Mesenchymal stem cell (in vitro differentiated cells and primary cell): ENCODE data around the gene RBKS.
A peak's percentile ranks its signal among the peaks of the same experiment; 100 is the strongest.

Source experiments
- DNase-seq: peaks from one replicate; pipeline ENCODE4 v3.0.0-alpha.2; 2013
- H2AFZ ChIP-seq: one replicate; pipeline ENCODE4 v1.6.1; 2013; ENCODE audit warnings: low read depth, mild to moderate bottlenecking, control low read depth, inconsistent platforms, low read length, moderate library complexity
- H2AK5ac ChIP-seq: 2 replicates; pipeline ENCODE4 v1.6.1; 2013; ENCODE audit warnings: low read length, moderate library complexity, mild to moderate bottlenecking, inconsistent platforms; ENCODE audit not compliant: severe bottlenecking
- H2BK120ac ChIP-seq: one replicate; pipeline ENCODE4 v1.6.1; 2013; ENCODE audit warnings: low read depth, mild to moderate bottlenecking, inconsistent platforms, low read length, moderate library complexity
- H2BK12ac ChIP-seq, 2 experiments: one replicate each; pipeline ENCODE4 v1.6.1; 2013; ENCODE audit warnings: inconsistent platforms in 2 of 2, low read length in 2 of 2, mild to moderate bottlenecking in 2 of 2, moderate library complexity in 2 of 2, control low read depth in 1 of 2
- H2BK15ac ChIP-seq: one replicate; pipeline ENCODE4 v1.6.1; 2013; ENCODE audit warnings: mild to moderate bottlenecking, low read depth, inconsistent platforms; ENCODE audit not compliant: poor library complexity, severe bottlenecking
- H2BK5ac ChIP-seq: 2 replicates; pipeline ENCODE4 v1.6.1; 2013; ENCODE audit warnings: low read depth, mild to moderate bottlenecking, low read length, control low read depth, inconsistent platforms; ENCODE audit not compliant: poor library complexity, severe bottlenecking
- H3K14ac ChIP-seq, 2 experiments: one replicate each; pipeline ENCODE4 v1.6.1; 2013; ENCODE audit warnings: inconsistent platforms in 2 of 2, low read length in 2 of 2, control low read depth in 1 of 2, mild to moderate bottlenecking in 1 of 2, moderate library complexity in 1 of 2
- H3K18ac ChIP-seq, 2 experiments: one replicate each; pipeline ENCODE4 v1.6.1; 2013; ENCODE audit warnings: inconsistent platforms in 2 of 2, low read length in 2 of 2, control low read depth in 1 of 2, low read depth in 1 of 2, mild to moderate bottlenecking in 1 of 2
- H3K23ac ChIP-seq, 2 experiments: one replicate each; pipeline ENCODE4 v1.6.1; 2013; ENCODE audit warnings: inconsistent platforms in 2 of 2, low read length in 2 of 2, mild to moderate bottlenecking in 2 of 2, moderate library complexity in 2 of 2, control low read depth in 1 of 2
- H3K27ac ChIP-seq: 2 replicates; pipeline ENCODE4 v1.5.1; 2013; ENCODE audit warnings: mild to moderate bottlenecking, moderate library complexity, low read length, control low read depth, inconsistent platforms; ENCODE audit not compliant: poor library complexity, severe bottlenecking
- H3K27me3 ChIP-seq, 2 experiments: 2 replicates each; pipeline versions ENCODE4 v1.6.1 to v1.7.0; 2013; ENCODE audit warnings: low read length in 2 of 2, mild to moderate bottlenecking in 2 of 2, moderate library complexity in 2 of 2, control low read depth in 1 of 2, inconsistent platforms in 1 of 2; ENCODE audit not compliant: control insufficient read depth in 1 of 2, insufficient read depth in 1 of 2
- H3K36me3 ChIP-seq, 2 experiments: 2 replicates each; pipeline versions ENCODE4 v1.6.1 to v1.7.0; 2013; ENCODE audit warnings: low read length in 2 of 2, control low read depth in 1 of 2, inconsistent platforms in 1 of 2, low read depth in 1 of 2, mild to moderate bottlenecking in 1 of 2; ENCODE audit not compliant: insufficient read depth in 2 of 2, control insufficient read depth in 1 of 2
- H3K4ac ChIP-seq, 2 experiments: one replicate each; pipeline ENCODE4 v1.6.1; 2013; ENCODE audit warnings: inconsistent platforms in 2 of 2, low read length in 2 of 2, mild to moderate bottlenecking in 2 of 2, moderate library complexity in 2 of 2, control low read depth in 1 of 2, low read depth in 1 of 2
- H3K4me1 ChIP-seq: 2 replicates; pipeline ENCODE4 v1.6.1; 2013; ENCODE audit warnings: low read depth, low read length, control low read depth; ENCODE audit not compliant: control insufficient read depth, insufficient read depth
- H3K4me2 ChIP-seq: 2 replicates; pipeline ENCODE4 v1.6.1; 2013; ENCODE audit warnings: low read length, mild to moderate bottlenecking, inconsistent platforms; ENCODE audit not compliant: poor library complexity, severe bottlenecking
- H3K4me3 ChIP-seq, 2 experiments: 2 replicates each; pipeline versions ENCODE4 v1.5.1 to v1.7.0; 2013; ENCODE audit warnings: low read length in 2 of 2, mild to moderate bottlenecking in 2 of 2, control low read depth in 1 of 2, low read depth in 1 of 2; ENCODE audit not compliant: insufficient read depth in 1 of 2
- H3K79me1 ChIP-seq: replicated peaks from 2 replicates; pipeline ENCODE4 v1.6.1; 2013; ENCODE audit warnings: mild to moderate bottlenecking, control low read depth, low read length, inconsistent platforms; ENCODE audit not compliant: poor library complexity, severe bottlenecking
- H3K9ac ChIP-seq: 2 replicates; pipeline ENCODE4 v1.7.0; 2013; ENCODE audit warnings: mild to moderate bottlenecking, low read length, moderate library complexity
- H3K9me3 ChIP-seq: 2 replicates; pipeline ENCODE4 v1.7.0; 2013; ENCODE audit warnings: mild to moderate bottlenecking, low read length; ENCODE audit not compliant: control insufficient read depth
- H4K8ac ChIP-seq: one replicate; pipeline ENCODE4 v1.6.1; 2013; ENCODE audit warnings: inconsistent platforms, mild to moderate bottlenecking, low read length, moderate library complexity
- H4K91ac ChIP-seq: one replicate; pipeline ENCODE4 v1.6.1; 2013; ENCODE audit warnings: mild to moderate bottlenecking, low read length, inconsistent platforms
- WGBS: methylation state at CpG from one replicate; pipeline ENCODE4 v1.1.7; 2013; ENCODE audit warnings: mixed read lengths; 5-methylcytosine and 5-hydroxymethylcytosine counted together

RBKS gene

DNA sequence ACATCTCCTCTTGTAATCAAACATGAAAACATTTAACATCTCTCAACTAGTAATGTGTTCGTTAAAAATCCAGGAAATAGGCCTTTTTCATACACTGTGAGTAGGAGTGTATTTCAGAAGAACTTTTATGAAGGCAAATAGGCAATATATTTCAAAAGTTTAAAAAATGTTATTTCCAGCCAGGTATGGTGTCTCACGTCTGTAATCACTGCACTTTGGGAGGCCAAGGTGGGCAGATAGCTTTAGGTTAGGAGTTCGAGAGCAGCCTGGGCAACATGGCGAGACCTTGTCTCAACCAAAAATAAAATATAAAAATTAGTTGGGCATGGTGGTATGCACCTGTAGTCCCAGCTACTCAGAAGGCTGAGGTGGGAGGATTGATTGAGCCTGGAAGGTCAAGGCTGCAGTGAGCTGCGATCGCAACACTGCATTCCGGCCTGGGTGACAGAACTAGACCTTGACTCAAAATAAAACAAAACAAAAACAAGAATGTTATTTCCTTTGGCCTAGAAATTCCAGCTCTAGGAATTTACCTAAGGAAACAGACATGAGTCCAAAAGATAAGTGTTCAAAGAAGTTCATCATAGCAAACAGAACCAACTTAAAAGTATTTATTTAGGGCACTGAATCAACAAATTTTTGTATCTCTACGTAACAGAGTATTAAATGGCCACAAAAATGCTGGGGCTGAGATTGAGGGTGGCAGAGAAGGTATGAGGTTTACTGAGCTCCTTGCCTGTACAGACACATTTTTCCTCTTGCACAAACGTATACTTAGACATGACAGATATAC, 14.9 kb downstream of the RBKS start:
- H3K27ac ChIP-seq = no peak overlapping the region
- H2BK120ac ChIP-seq = no peak overlapping the region
- no peaks in the 10 kb centered on the region for H3K27me3 ChIP-seq
- peaks cover 2% of the 10 kb centered on the region for H3K79me1 ChIP-seq
- no peak overlapping the region for H3K23ac ChIP-seq
- H3K4me3 ChIP-seq = no peak overlapping the region
- no peak overlapping the region for H3K9ac ChIP-seq
- no peak overlapping the region for H2BK5ac ChIP-seq
- H3K18ac ChIP-seq = no peak overlapping the region
- H2BK15ac ChIP-seq = no peak overlapping the region
- WGBS = 90% methylated on average over 4 of the region's 9 CpGs
- no peak overlapping the region for H4K8ac ChIP-seq
- H3K14ac ChIP-seq = no peak overlapping the region
- no peak overlapping the region for H4K91ac ChIP-seq
- DNase-seq = no peak
- H3K36me3 ChIP-seq = no peaks in the 10 kb centered on the region
- no peak overlapping the region for H3K4me2 ChIP-seq
- H3K9me3 ChIP-seq = peaks cover 26% of the 10 kb centered on the region
- no peak overlapping the region for H3K4ac ChIP-seq
- H2AK5ac ChIP-seq = no peak overlapping the region
- no peaks in the 10 kb centered on the region for H3K4me1 ChIP-seq
- H2AFZ ChIP-seq = no peak overlapping the region
- H2BK12ac ChIP-seq = no peak overlapping the region

DNA sequence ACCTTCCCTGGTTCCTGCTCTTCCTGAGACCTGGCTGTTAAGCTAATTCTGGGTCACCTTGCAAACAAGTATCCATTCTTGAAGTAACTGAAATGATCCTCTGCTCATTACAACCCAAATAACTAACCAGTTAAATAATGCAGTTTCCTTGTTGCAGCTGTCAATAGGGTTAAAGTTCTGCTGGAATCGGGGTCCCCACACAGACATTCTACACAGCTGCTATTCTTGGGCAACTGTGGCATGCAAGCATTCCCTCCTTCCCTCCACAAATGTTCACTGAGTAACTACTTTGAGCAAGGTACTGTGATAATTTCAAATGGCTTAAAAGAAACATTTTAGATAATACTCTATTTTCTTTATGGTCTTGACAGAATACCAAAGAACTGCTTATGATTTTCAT, 17.1 kb downstream of the RBKS start:
- Histone ChIP-seq H3K4me2 (no peak overlapping the region), H3K27me3 (no peaks in the 10 kb centered on the region), H4K91ac (no peak overlapping the region), H2BK5ac (no peak overlapping the region), H4K8ac (no peak overlapping the region), H2BK12ac (no peak overlapping the region), H3K18ac (no peak overlapping the region), H3K4me1 (no peaks in the 10 kb centered on the region), H2AFZ (no peak overlapping the region), H2BK15ac (no peak overlapping the region), H2BK120ac (no peak overlapping the region), H3K9me3 (peaks cover 12% of the 10 kb centered on the region), H3K9ac (no peak overlapping the region), H3K79me1 (no peaks in the 10 kb centered on the region), H3K23ac (no peak overlapping the region), H3K14ac (no peak overlapping the region), H2AK5ac (no peak overlapping the region), H3K4ac (no peak overlapping the region), H3K36me3 (no peaks in the 10 kb centered on the region), H3K27ac (no peak overlapping the region), H3K4me3 (no peak overlapping the region)
- DNase-seq = no peak
- WGBS = 78% methylated on average over 1 of the region's 1 CpG

DNA sequence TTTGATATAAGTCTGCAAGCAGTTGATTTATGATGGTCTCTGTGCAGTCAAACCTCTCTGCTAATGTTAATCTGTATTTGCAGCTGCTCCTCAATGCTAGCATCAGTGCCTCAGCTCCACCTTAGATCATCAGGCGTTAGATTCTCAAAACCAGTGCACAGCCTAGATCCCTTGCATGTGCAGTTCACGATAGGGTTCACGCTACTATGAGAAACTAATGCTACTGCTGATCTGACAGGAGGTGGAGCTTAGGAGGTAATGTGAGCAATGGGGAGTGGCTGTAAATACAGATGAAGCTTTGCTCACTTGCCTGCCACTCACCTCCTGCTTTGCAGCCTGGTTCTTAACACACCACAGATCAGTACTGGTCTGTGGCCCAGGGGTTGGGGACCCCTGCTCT, 18.4 kb downstream of the RBKS start:
- H3K4ac ChIP-seq = peak overlapping the region in 1 of 2 experiments; percentile 5

DNA sequence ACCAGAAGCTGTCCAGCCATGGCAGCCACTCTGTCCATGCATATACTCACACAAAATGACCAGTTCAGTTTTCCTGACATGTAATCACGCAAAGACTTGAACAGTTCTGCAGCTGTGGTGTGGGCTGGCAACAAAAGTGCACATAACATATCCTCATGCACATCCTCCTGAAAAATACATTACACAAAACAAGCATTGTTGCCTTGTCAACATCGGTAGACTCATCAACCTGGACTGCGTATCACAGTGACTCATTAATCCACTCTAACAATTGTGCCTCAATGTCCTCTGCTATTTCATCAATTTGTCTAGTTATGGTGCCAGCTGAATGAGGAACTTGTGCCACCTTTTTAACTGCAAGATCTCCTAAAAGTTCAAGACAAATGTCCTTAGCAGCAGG, 19.5 kb downstream of the RBKS start:
- no peak overlapping the region for H2BK12ac ChIP-seq
- H3K4ac ChIP-seq = no peak overlapping the region
- H3K36me3 ChIP-seq = no peaks in the 10 kb centered on the region
- H3K9ac ChIP-seq = no peak overlapping the region
- no peak overlapping the region for H2BK5ac ChIP-seq
- no peak overlapping the region for H2BK15ac ChIP-seq
- H3K14ac ChIP-seq = no peak overlapping the region
- no peak overlapping the region for H2AFZ ChIP-seq
- H3K79me1 ChIP-seq = no peaks in the 10 kb centered on the region
- H2AK5ac ChIP-seq = no peak overlapping the region
- WGBS = 98% methylated on average over 3 of the region's 3 CpGs
- no peak overlapping the region for H2BK120ac ChIP-seq
- H3K18ac ChIP-seq = no peak overlapping the region
- no peak overlapping the region for H3K23ac ChIP-seq
- no peaks in the 10 kb centered on the region for H3K27me3 ChIP-seq
- no peak for DNase-seq
- no peak overlapping the region for H4K8ac ChIP-seq
- no peak overlapping the region for H3K4me2 ChIP-seq
- H3K27ac ChIP-seq = no peak overlapping the region
- peaks cover 3% of the 10 kb centered on the region for H3K9me3 ChIP-seq
- no peak overlapping the region for H3K4me3 ChIP-seq
- H3K4me1 ChIP-seq = no peaks in the 10 kb centered on the region
- H4K91ac ChIP-seq = no peak overlapping the region

More for the DNA sequence above, 18.4 kb downstream of the RBKS start:
- Histone ChIP-seq H3K4me3 (no peak overlapping the region), H3K4me1 (no peaks in the 10 kb centered on the region), H3K9me3 (peaks cover 12% of the 10 kb centered on the region), H2AK5ac (no peak overlapping the region), H3K14ac (no peak overlapping the region), H3K23ac (no peak overlapping the region), H4K91ac (no peak overlapping the region), H3K27me3 (no peaks in the 10 kb centered on the region), H2BK5ac (no peak overlapping the region), H3K18ac (peak overlapping the region in 1 of 2 experiments; percentile 30), H3K4me2 (no peak overlapping the region), H4K8ac (no peak overlapping the region), H3K36me3 (no peaks in the 10 kb centered on the region), H3K9ac (no peak overlapping the region), H2BK15ac (no peak overlapping the region), H2BK120ac (no peak overlapping the region), H2BK12ac (no peak overlapping the region), H2AFZ (no peak overlapping the region), H3K79me1 (no peaks in the 10 kb centered on the region), H3K27ac (no peak overlapping the region)
- WGBS = 94% methylated on average over 3 of the region's 3 CpGs
- DNase-seq = no peak
